Motor neuron (in vitro differentiated cells): ENCODE measurements around the gene CEP70. TPM values are rescaled to one million over a fixed set of nuclear protein-coding genes. Genes with fewer than 3 reads are reported as not detected.
"Not testable (repeated sequence)": the region's sequence is repeated elsewhere in the genome, so short reads cannot be mapped to it uniquely, and the experiment has no call there.

Experiments used
- ATAC-seq, 8 experiments: fragments of 200-7000 bp; cut with Tn5 transposase; replicated peaks in 6 of 8; 2 replicates each; pipeline ENCODE4 v1.8.0; 2021; ENCODE audit warnings: mild to moderate bottlenecking in 8 of 8, moderate library complexity in 8 of 8
- H3K27ac ChIP-seq, 2 donors: fragments of 250-450 bp; sonication (Bioruptor Pico); 2 replicates each; pipeline ENCODE4 v1.9.0; 2021; ENCODE audit warnings: antibody characterized with exemption in 2 of 2, mild to moderate bottlenecking in 2 of 2, moderate library complexity in 1 of 2
- H3K4me1 ChIP-seq, 2 donors: fragments of 250-450 bp; sonication (Bioruptor Pico); replicated peaks in 1 of 2; 2 replicates each; pipeline ENCODE4 v1.6.1; 2021; ENCODE audit warnings: antibody characterized with exemption in 2 of 2, mild to moderate bottlenecking in 2 of 2, moderate library complexity in 1 of 2
- H3K4me3 ChIP-seq, 5 donors: fragments of 250-450 bp; sonication (Bioruptor Pico); 2 replicates each; pipeline ENCODE4 v1.9.0; 2021; ENCODE audit warnings: antibody characterized with exemption in 5 of 5, mild to moderate bottlenecking in 5 of 5, moderate library complexity in 4 of 5
- WGBS, 10 experiments: fragments of 450-650 bp; shearing (Covaris generic); methylation state at CpG; one replicate each; pipeline ENCODE4 v1.0.0; 2022; 5-methylcytosine and 5-hydroxymethylcytosine counted together
- in situ Hi-C, 9 experiments: fragments of 400-800 bp; cut with MboI; loops; one replicate each; pipeline ENCODE4 v1.15.0; 2021; ENCODE audit warnings: low sequenced_read_pairs in 9 of 9, low pct_unique_long_range_greater_than_20kb in 2 of 9; ENCODE audit not compliant: unreplicated experiment in 9 of 9
- total RNA-seq, 8 experiments: library from RNA; unstranded; fragments of 300-600 nt; gene quantifications; 2 replicates each; pipeline versions ENCODE4 v1.2.3 to v1.2.4, GENCODE V29; 2022

The CEP70 gene
- total RNA-seq, 8 experiments from 2014 or later = 12.2 to 53.3 (median 34.3) TPM

DNA sequence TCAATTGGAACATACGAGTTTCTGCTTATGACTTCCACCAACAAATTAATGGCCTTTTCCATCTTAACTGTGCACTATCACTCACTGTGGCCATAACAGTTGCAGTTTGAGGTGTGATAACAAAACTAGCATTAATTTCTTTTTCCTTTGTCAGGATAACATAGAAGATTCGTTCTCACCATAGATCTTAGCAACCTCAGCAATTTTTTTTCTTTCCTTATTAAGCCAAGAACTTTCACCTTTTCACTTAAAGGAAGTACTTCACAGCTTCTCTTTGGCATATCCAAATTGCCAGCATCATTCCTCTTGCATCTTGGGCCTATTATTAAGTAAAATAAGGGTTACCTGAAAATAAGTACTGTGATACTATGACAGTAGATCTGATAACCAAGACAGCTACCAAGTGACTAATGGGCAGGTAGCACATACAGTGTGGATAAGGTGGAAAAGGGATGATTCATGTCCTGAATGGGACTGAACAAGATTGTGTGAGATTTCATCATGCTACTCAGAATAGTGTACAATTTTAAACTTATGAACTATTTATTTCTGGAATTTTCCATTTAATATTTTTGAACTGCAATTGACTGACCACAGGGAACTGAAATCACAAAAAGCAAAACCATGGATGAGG lies 46.6 kb downstream of the CEP70 start:
- no peaks in the 10 kb centered on the region for H3K4me1 ChIP-seq
- no peak overlapping the region for H3K27ac ChIP-seq

DNA sequence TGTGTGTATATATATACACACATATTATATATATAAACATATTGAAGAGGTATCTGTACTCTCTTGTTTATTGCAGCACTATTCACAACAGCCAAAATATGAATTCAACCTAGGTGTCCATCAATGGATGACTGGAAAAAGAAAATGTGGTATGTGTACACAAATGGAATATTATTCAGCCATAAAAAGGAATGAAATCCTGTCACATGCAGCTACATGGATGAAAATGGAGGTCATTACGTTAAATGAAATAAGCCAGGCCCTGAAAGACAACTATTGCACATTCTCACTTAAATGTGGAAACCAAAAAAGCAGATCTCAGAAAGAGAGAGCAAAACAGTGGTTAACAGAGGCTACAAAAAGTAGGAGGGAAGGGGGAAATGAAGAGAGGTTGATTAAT lies 49.5 kb downstream of the CEP70 start:
- in situ Hi-C loops = no loop called here
- Histone ChIP-seq H3K4me1 (no peaks in the 10 kb centered on the region), H3K4me3 (no peak overlapping the region), H3K27ac (no peak overlapping the region)
- 44 to 100% (median 100%) methylated on average over 1 of the region's 1 CpG; no CpG with 5 or more reads in 2 of the 10 experiments for whole genome bisulfite sequencing, 10 experiments
- no peak for ATAC-seq

More for the DNA sequence above, 46.6 kb downstream of the CEP70 start:
- ATAC-seq = no peak
- 50 to 100% (median 90%) methylated on average over 1 to 2 of the region's 2 CpGs; no CpG with 5 or more reads in 2 of the 10 experiments for WGBS, 10 experiments
- in situ Hi-C loops = no loop called here
- H3K4me3 ChIP-seq = no peak overlapping the region

DNA sequence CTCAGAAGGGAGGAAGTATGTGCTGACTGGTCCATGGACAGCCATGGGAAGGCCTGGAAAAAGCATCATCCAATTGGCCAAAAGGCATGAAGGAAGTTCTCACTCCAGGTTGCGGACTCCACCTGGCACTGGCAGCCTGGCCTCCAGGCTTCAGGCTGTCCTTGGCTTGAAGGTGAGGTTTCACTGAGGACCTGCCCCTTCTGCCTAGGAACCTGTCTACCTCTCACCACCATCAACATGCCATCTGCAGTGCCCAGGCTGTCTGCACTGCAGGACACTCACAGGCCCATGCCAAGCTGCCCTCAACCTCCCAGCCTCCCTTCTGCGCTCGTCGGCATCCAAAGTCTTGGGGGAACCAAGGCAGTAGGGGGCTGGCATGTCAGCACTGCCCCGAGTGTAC lies 51.1 kb downstream of the CEP70 start:
- Histone ChIP-seq H3K4me1 (no peaks in the 10 kb centered on the region), H3K4me3 (no peak overlapping the region), H3K27ac (no peak overlapping the region)
- 80 to 100% (median 100%) methylated on average over 1 to 4 of the region's 5 CpGs; no CpG with 5 or more reads in 5 of the 10 experiments for WGBS, 10 experiments
- in situ Hi-C loops = no loop called here
- ATAC-seq = no peak

DNA sequence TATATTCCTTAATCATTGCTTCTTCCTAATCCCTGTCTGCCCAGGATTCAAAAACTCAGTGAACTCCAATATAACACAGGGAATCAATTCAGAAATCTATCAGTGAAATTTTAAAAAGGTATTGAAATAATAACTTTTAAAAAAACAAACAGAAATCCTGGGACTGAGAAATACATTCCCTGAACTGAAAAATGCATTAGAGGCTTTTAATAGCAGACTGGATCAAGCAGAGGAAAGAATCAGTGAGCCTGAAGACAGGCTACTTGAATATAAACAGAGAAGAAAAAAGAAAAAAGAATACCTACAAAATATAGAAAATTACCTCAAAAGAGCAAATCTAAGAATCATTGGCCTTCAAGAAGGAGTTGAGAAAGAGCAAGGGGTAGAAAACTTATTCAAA lies 54.7 kb downstream of the CEP70 start:
- Histone ChIP-seq H3K4me3 (no peak overlapping the region), H3K27ac (no peak overlapping the region), H3K4me1 (no peaks in the 10 kb centered on the region)
- ATAC-seq = no peak
- in situ Hi-C loops = no loop called here

DNA sequence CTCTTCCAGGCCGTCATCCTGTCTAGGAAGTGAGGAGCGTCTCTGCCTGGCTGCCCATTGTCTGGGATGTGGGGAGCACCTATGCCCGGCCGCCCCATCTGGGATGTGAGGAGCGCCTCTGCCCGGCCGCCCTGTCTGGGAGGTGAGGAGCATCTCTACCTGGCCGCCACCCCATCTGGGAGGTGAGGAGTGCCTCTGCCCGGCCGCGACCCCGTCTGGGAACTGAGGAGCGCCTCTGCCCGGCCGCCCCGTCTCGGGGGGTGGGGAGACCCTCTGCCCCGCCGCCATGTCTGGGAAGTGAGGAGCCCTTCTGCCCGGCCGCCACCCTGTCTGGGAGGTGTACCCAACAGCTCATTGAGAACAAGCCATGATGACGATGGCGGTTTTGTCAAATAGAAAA lies 72.6 kb downstream of the CEP70 start:
- H3K4me1 ChIP-seq, ATAC-seq, in situ Hi-C loops, H3K4me3 ChIP-seq, H3K27ac ChIP-seq: not testable (repeated sequence)
- WGBS, 10 experiments = 100% methylated on average over 2 to 7 of the region's 23 CpGs; no CpG with 5 or more reads in 8 of the 10 experiments

GRCh38 chr3:138513090-138513843 lies 80.8 kb downstream of the CEP70 start:
- ATAC-seq = no peak
- Histone ChIP-seq H3K4me3 (no peak overlapping the region), H3K4me1 (no peaks in the 10 kb centered on the region), H3K27ac (no peak overlapping the region)
- 100% methylated on average over 2 of the region's 2 CpGs; no CpG with 5 or more reads in 7 of the 10 experiments for WGBS, 10 experiments
- in situ Hi-C loops = no loop called here

DNA sequence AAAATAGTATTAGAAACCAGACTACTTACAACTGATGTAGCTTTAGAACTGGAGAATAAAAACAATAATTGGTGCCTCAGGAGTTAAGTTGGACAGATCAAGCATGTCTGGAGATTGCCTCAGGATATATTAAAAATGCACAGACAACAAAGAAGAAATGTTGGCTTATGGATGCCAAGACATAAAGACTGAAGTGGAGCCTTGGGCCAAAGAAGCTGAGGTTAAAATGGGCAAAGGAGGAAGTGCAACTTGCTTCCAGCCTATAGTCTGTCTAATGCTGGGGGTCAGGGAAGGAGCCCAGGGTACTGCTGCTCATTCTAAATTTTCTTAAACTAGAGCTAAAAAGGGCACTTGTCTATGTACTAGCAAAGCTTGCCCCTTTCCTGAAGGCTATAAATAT lies 82.1 kb downstream of the CEP70 start:
- Histone ChIP-seq H3K4me1 (no peaks in the 10 kb centered on the region), H3K27ac (no peak overlapping the region), H3K4me3 (no peak overlapping the region)
- ATAC-seq = peak in 2 of 8 experiments; percentile 41 to 61
- in situ Hi-C loops = no loop called here

GRCh38 chr3:138509586-138509985 lies 84.5 kb downstream of the CEP70 start:
- ATAC-seq = no peak

GRCh38 chr3:138507524-138507923 lies 86.5 kb downstream of the CEP70 start:
- in situ Hi-C loops = no loop called here
- Histone ChIP-seq H3K4me1 (no peaks in the 10 kb centered on the region), H3K4me3 (no peak overlapping the region), H3K27ac (no peak overlapping the region)
- no peak for ATAC-seq
- 85 to 100% (median 96%) methylated on average over 2 to 3 of the region's 3 CpGs for WGBS, 10 experiments

More at GRCh38 chr3:138509586-138509985, 84.5 kb downstream of the CEP70 start:
- Histone ChIP-seq H3K4me3 (no peak overlapping the region), H3K27ac (no peak overlapping the region), H3K4me1 (no peaks in the 10 kb centered on the region)
- 100% methylated on average over 1 to 2 of the region's 2 CpGs; no CpG with 5 or more reads in 3 of the 10 experiments for whole genome bisulfite sequencing, 10 experiments
- in situ Hi-C loops = no loop called here

- Histone ChIP-seq H3K27ac (no peak overlapping the region), H3K4me3 (no peak overlapping the region), H3K4me1 (no peaks in the 10 kb centered on the region)
- in situ Hi-C loops = no loop called here
- no peak for ATAC-seq
Measured at GRCh38 chr3:138498991-138499390, 95.1 kb downstream of the CEP70 start.

- H3K4me3 ChIP-seq = no peak overlapping the region
- ATAC-seq = no peak
- 89 to 100% (median 100%) methylated on average over 1 of the region's 1 CpG for WGBS, 10 experiments
- in situ Hi-C loops = no loop called here
- no peaks in the 10 kb centered on the region for H3K4me1 ChIP-seq
- H3K27ac ChIP-seq = no peak overlapping the region
Measured at GRCh38 chr3:138497851-138498250, 96.2 kb downstream of the CEP70 start.

DNA sequence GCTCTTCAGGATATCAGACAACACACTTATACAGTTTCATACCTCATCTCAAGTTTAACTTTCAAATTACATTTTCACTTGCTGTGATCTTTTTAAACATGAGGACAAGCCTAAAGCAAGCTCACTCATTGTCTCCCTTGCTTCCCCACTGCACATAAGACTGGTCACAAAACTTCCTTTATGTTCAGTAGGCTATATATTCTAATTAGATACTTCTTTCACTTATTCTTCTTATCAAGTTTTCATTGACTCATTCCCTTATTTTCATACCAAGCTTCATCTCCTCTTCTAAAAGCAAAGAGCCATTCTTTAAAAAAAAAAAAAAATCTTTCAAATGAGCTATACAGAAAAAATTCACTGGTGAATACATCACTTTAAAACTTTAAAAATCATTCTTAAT lies 97.0 kb downstream of the CEP70 start:
- no peak overlapping the region for H3K27ac ChIP-seq
- in situ Hi-C loops = no loop called here

DNA sequence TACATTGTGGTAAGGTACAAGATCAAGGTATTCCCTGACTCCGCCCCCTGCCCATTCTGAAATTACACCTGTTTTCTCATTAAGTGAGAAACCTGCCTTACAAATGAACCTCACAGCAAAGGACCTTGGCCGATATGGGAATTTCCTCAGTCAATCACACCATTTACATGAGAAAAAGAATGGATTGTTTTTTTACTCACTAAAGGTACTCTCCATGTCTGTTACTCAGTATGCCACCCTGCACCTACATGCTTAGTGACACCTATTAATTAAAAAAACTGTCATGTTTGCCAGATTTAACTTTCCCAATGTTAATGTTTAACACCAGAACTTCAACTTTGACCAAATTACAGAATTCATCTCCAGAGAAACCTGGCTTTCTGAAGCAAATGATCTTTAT lies 97.6 kb downstream of the CEP70 start:
- Histone ChIP-seq H3K4me3 (no peak overlapping the region), H3K4me1 (no peaks in the 10 kb centered on the region), H3K27ac (no peak overlapping the region)
- in situ Hi-C loops = no loop called here
- 75 to 100% (median 86%) methylated on average over 1 to 2 of the region's 2 CpGs; no CpG with 5 or more reads in 1 of the 10 experiments for WGBS, 10 experiments
- ATAC-seq = no peak

More for the DNA sequence above, 97.0 kb downstream of the CEP70 start:
- H3K4me3 ChIP-seq = no peak overlapping the region
- ATAC-seq = no peak
- no peaks in the 10 kb centered on the region for H3K4me1 ChIP-seq

DNA sequence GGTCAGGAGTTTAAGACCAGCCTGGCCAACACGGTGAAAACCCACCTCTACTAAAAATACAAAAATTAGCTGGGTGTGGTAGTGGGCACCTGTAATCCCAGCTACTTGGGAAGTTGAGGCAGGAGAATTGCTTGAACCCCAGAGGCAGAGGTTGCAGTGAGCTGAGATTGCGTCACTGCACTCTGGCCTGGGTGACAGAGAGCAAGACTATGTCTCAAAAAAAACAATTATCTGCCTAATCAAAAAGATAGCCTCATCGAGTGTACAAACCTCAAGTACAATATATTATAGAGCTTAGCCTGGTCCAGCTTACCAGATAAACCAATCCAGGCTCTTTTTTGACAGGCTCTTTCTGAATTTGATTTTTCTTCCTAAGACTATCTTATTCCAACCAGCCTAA lies 98.4 kb downstream of the CEP70 start:
- in situ Hi-C loops, H3K4me3 ChIP-seq, H3K4me1 ChIP-seq, H3K27ac ChIP-seq, ATAC-seq: not testable (repeated sequence)
- 81 to 100% (median 100%) methylated on average over 1 to 2 of the region's 3 CpGs; no CpG with 5 or more reads in 4 of the 10 experiments for WGBS, 10 experiments
